ENCODE measurements around the gene PTTG1.

Gene PTTG1

GRCh38 chr5:160421625-160422258, at the start of gene PTTG1:
Gene PTTG1, plus strand, starts transcription at chr5:160421855. Its CDS starts 458 bp downstream, at chr5:160422313.
- peak; percentile 97 for DNase-seq

GRCh38 chr5:160375166-160375565, 46.5 kb upstream of the PTTG1 start:
- no peak for DNase-seq

DNA sequence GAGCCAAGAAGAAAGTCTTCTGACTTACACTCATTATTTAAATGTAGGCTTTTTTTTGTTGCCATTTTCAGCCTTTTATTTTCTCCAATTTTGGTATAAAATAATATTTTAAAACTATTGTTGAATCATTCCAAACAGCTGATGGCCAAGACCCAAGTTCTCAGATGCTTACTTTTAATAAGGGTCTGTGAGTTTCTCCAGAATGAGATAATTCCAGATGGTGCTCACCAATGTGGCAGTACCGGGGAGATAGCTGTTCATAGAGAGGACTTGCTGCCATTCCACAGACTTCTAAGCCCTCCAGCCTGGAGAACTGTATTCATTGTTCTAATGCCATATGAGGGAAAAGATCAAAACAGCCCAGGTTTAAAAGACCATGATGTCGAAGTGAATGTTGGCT, 46.0 kb upstream of the PTTG1 start:
- DNase-seq: no peak

- no peak for DNase-seq
Measured at GRCh38 chr5:160376416-160376815, 45.2 kb upstream of the PTTG1 start.

DNA sequence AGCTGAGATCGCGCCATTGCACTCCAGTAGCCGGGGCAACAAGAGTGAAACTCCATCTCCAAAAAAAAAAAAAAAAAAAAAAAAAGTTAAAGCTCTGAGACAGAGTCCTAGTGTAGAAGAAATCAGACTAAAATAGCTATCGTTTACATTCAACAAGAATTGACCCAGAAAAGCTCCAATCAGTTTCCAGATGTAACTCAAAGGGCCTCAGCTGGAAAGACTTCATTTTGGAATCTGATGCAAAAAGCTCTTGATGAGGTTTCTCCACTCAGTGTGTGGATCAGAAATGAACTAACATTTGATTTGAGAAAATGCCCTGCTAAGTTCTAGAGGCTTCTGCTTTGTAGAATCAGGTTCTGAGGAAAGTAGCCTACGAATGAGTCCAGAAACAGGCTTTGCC, 44.0 kb upstream of the PTTG1 start:
- DNase-seq: no peak

- DNase-seq: no peak
Measured at GRCh38 chr5:160378330-160378729, 43.3 kb upstream of the PTTG1 start.

- DNase-seq: no peak
Measured at GRCh38 chr5:160379511-160379910, 42.1 kb upstream of the PTTG1 start.

DNA sequence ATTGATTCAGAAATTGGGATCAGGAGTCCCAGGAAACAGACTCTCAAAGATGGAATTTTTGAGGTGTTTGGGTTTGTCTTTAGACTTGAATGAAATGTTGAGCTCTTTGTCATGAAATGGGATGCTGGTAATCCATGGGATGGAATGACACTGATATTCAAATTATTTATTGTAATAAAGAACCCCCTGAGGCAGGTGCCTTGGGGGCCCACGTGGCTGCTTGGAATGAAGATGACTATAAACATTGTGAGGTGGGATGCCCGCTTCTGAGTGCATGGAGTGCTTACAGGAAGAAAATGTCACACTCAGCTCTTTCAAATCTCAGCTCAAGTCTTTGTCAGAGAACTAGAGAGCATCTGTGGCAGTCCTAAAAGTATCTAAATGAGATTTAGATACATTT, 41.6 kb upstream of the PTTG1 start:
- DNase-seq: no peak

DNA sequence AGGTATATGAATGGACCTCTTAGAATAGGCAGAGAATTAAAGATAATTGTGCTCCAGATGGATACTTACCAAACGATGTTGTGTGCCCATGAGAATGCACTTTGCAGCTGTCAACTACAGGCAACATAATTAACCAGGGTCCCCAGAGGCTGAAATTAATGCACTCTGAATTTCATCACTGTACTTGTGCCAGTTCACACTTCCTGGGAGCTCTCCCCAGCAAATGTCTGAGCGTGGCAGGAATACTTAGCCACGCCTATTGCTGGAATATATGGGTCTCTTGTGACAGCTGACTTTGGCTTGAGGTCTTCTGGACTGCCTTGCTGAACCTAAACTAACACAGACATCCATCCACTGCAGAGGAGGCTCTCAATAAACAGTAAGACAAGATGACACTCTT, 39.3 kb upstream of the PTTG1 start:
- DNase-seq: no peak

DNA sequence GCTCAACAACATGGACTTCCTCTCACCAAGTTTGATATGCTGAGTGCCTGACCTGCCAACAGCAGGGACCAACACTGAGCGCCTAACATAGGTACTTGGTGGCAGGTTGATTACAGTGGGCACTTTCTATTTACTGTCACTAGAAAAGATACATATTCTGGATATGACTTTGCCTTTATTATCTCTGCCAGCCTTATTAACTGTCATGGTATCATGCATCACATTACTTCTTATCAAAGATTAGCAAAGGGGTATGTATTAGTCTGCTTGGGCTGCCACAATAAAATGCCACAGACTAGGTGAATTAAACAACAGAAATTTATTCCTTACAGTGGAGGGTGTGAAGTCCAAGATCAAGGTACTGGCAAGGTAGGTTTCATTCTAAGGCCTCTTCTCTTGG, 37.0 kb upstream of the PTTG1 start:
- DNase-seq: no peak

GRCh38 chr5:160385496-160385895, 36.2 kb upstream of the PTTG1 start:
- DNase-seq: no peak

- DNase-seq: no peak
Measured at GRCh38 chr5:160387445-160387844, 34.2 kb upstream of the PTTG1 start.

- DNase-seq: no peak
Measured at GRCh38 chr5:160390787-160391696, 30.6 kb upstream of the PTTG1 start.

DNA sequence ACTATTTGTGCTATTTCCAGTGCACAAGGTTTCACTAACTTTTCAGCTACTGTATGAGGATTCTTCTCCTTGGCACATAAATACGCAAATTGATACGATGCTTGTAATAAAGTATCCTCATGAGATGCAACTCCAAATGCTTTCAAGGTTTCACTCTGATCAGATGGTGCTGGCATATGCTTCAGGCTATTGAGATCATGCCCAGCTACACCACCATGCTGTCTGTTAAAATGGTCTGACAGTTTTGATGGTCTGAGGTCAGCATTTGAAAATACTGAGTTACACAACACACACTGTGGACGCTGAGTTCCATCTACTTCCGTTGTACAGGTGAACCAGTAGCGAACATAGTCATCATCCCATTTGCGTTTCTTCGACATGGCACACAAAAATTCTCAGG, 26.5 kb upstream of the PTTG1 start:
- DNase-seq: no peak

- no peak for DNase-seq
Measured at GRCh38 chr5:160397492-160397891, 24.2 kb upstream of the PTTG1 start.

DNA sequence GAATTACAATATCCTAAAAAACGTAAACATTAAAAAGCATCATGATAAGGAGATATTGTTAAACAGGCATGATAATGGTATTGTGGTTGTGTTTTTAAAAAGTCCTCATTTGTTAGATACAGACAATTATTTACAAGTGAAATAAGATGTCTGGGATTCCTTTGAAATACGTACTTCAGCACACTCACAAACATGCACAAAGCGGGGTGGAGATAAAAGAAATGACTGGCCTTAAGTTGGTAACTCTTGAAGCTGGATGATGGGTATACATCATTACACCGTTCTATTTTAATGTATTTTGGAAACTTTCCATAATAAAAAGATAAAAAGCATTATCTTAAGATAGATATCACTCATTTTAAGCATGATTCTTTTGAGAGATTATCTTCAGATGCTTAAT, 22.8 kb upstream of the PTTG1 start:
- no peak for DNase-seq

DNA sequence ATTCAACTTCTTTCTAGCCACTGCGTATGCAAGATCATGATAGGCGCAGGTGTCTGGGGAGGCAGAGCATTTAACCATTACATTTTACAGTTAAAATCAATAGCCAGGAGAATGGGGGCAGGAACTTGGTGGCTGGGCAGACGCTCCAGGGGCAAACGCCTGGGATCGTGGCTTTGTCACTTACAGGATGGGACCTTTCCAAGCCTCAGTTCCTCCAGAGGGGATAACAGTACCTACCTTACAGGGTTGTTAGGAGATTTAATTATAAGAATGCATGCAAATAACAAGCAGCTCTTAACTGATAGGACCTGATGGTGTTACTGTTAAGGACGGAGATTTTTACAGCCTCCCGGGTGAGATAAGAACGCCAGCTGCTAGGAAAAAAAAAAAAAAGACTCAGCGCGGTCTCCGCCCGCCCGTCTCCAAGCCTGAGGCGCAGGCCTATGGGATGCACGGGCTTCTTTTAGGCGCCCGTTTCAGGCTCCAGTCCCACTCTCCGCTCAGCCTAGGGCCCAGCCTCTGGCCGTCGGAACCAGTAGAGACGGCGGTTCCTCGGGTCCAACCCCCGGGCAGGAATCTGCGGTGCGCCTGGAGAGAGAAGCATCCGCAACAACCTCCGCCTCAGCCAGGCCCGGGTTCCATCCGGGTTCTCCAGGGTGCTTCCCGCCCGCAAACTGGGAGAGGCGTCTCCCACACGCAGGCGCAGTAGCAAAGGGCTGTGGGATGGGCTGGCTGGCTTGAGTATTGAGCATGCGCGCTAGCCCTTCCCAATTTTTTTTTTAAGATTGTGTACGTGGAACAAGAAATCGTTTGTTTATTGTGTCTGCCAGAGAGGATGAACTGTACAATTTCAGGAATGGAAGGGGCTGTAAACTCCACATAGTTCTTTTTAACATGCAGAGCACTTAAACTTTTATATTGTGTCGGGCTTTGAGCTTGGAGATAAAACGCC, 22.0 kb upstream of the PTTG1 start, which contains the start of gene FAM200C:
Gene FAM200C, minus strand, starts transcription at position 653 of the 952 bp plus-strand sequence. CDS start 4,564 bp downstream, outside the sequence.
- peak; percentile 96 for DNase-seq

DNA sequence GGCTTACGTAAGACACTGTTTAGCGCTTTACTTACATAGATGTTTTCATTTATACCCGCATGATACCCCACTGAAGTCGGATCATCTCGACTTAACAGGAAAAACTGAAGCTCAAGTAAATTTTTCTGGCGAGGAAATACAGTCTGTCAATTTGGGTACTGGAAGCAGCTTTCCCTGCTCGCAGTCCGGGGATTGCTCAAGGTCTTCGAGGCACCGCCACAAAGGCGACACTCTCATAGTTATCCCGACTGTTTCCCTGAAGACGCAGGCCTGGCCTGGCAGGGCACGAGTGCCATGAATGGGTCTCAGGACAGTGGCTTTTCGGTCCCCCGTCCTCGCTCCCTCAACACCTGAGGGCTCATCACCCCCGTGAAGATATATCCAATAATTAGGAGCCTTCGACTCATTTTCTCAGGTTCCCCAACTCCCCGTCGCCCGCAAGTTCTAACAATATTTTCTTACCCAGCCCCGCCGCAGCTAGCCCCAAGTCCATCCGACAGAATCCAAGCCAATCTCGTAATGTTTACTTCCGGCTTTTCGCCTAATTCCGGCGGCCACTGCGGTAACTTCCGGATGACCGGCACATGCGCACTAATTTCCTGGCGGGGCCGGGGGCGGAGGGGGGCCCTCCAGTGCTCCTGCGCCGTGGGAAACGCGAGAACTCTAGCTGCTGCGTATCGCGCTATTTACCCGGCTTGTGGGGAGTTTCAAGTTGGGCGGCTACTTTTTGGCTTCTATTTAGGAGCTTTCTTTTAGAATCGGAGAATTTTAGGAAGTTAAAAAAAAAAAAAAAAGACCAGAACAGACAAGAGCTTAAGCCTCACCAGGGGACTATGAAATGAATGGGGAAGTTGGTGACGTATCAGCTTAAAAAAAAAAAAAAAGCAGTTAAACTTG, 2.8 kb upstream of the PTTG1 start, which contains the start of gene SLU7:
Gene SLU7, minus strand, starts transcription at position 521 of the 897 bp plus-strand sequence. CDS start 3,787 bp downstream, outside the sequence.
- DNase-seq: peak; percentile 98

DNA sequence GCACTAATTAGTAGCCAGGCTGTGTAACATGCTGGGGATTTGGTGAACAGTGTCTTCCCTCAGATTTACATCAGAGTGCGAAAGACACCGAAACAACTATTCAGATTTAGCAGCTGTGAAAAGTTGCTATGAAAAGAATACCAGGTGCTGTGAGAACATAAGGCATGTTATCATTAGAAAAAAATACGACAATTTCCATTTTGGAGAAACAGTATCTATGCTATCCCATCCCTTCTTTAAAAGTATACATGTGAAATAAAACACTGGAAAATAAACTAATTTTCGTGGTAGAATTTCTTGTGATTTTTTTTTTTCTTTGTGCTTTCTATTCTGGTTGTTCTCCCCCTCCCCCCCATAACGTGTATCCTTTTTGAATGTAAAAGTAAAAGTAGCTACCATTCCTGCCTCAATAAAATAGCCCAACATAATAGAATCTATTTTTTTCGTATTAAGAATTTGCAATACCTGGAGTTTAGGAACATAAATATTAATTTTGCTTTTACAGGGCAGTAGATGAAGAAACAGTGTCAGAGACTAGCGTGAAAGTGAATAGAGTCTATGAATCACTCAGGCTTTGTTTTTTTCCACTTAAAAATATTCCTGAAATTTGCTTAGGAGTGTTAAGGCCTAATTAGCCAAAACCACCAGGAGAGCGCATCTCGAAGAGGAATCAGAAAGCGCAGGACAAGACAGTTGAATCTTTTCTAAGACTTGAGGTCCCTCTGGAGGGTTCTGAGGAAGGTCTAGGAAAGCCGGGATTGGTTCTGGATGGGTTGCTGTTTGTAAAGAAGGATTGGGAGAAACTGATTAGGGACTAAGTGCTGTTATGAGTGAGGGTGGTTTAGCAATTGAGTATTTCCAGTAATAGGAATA, 2.0 kb upstream of the PTTG1 start:
- DNase-seq: no peak

GRCh38 chr5:160420331-160420610, 1.4 kb upstream of the PTTG1 start:
- no peak for DNase-seq

DNA sequence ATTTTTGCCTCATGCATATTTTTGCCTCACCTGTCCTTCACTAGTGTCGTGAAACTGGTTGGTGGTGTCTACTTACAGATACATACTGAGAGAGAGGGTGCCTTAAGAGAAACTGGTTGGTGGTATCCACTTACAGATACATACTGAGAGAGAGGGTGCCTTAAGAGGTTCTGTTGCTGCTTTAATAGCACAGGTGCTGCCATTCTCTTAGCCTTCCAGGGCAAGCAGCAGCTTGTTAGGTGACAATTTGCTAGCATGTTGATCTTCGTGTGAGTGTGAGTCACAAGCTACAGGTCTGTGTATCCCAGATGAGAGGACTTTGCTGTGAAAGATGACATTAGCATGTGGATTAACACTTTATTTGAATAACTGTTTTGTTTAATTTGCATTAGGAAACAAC, 1.4 kb downstream of the PTTG1 start:
- no peak for DNase-seq
